ENCODE measurements around the gene CUL3.
"Not testable (repeated sequence)": the region's sequence is repeated elsewhere in the genome, so short reads cannot be mapped to it uniquely, and the experiment has no call there.

Gene CUL3

DNA sequence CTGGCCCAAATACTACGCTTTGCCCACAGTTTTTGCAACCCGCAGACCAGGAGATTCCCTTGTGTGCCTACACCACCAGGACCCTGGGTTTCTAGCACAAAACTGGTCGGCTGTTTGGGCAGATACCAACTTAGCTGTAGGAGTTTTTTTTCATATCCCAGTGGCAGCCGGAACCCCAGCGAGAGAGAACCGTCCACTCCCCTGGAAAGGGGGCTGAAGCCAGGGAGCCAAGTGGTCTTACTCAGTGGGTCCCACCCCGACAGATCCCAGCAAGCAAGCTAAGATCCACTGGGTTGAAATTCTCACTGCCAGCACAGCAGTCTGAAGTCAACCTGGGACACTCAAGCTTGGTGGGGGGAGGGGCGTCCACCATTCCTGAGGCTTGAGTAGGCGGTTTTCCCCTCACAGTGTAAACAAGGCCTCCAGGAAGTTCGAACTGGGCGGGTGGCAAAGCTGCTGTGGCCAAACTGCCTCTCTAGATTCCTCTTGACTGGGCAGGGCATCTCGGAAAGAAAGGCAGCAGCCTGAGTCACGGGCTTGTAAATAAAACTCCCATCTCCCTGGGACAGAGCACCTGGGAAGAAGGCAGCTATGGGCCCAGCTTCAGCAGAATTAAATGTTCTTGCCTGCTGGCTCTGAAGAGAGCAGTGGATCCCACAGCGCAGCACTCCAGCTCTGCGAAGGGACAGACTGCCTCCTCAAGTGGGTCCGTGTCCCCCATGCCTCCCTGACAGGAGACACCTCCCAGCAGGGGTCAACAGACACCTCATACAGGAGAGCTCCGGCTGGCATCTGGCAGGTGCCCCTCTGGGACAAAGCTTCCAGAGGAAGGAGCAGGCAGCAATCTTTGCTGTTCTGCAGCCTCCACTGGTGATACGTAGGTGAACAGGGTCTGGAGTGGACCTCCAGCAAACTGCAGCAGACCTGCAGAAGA lies 99.8 kb downstream of the CUL3 start:
- not testable (repeated sequence) for DNase-seq (ENCODE audit: low read depth in 2 of 2, low spot score in 1 of 2)

DNA sequence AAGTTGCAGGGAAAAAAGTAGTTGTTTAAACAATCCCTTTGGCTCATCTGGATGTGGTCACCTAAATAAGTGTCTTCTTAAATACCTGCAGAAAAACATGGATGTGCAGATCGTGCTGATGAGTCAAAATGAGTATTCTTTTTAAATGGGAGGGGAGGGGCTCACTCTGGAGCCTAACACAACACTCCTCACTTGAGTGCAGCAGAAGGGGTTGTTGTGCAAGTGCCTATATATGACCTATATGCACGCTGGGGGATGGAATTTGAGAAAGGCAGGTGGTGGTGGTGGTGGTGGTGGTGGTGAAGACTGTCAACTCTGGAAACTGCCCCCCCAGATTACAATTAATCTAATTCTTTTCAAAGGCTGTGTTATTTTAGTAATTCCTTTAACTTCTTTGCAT lies 105.3 kb downstream of the CUL3 start:
- no peak for DNase-seq (ENCODE audit: low read depth in 2 of 2, low spot score in 1 of 2)

DNA sequence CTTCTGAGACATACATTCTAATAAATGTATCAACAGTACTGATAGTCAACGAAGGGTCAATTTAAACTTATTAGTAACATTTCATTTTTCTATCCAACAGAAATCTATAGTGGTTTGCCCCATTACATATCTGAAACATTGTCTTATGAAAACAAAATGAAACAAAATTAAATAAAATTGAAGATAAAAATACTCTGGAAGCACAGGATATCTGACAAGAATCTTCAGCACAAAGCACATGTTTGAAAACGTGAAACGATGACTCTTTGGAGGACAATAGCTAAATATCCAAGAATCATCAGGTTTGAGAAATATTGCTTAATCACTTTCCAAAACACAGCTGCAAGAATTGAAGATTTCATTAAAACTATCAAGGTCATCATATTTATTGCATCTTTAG lies 112.3 kb downstream of the CUL3 start:
- DNase-seq (ENCODE audit: low read depth in 2 of 2, low spot score in 1 of 2) = no peak

DNA sequence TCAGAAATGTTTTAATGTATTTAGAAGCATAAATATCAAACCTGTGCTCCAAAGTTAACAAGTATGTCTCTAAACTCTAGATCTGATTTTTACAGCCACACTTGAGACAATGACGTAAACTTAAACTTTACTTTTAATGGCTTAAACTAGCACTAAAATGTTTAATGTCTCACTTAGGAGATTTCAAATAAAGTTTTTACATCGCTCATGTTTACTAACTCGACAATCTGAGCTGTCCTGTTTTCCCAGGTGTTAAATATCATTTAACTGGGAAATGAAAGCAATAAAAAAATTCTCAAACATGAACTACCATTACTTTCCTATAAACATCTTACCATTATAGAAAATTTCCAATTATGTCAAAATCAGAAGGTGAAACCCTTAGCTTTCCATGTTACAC lies 113.0 kb downstream of the CUL3 start:
- no peak for DNase-seq (ENCODE audit: low read depth in 2 of 2, low spot score in 1 of 2)

DNA sequence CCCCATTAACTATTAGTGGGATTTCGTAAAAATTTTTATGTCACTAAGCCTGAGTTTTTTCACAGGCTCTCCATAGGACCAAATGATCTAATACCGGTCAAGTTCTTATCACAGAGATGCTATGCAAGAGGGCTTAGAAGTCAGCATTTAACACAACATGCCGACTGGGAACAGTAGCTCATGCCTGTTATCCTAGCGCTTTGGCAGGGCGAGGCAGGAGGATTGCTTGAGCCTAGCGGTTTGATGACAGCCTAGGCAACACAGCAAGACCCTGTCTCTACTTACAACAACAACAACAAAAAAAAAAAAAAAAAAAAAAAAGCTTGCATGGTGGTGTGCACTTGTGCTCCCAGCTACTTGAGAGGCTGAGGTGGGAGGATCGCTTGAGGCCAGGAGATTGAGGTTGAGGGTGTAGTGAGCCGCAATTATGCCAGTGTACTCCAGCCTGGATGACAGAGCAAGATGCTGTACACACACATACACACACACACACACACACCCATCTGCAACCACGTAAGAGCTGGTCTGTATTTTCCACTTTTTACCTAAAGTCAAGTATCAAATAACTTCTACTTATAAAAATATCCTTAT lies 115.7 kb downstream of the CUL3 start:
- no peak for DNase-seq (ENCODE audit: low read depth in 2 of 2, low spot score in 1 of 2)

DNA sequence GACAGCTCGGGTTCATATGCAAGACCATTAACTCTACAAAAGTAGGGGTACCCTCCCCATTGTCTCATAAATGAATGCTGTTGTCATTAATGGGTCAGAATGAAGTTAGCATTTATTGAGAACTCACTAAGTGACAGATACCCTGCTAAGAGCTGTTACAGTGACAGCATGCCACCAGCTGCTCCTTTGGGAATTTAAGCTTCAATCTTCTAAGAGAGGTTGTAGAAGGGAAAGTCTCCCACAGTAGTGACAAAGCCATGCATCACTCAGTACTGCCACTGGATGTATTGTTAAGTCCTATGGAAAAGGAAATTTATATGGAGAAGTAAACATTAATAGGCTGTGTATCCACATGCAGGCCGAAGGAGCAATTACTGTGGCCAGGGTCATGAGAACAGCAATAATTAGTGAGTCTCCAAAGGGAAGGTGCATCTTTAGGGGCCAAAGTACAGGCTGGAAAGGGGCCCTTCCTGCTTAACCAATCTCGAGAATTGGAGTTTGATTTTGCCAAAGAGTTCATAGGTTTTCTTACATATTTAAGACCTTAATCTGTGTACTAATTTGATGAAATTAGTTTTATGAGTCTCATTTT lies 118.8 kb downstream of the CUL3 start:
- no peak for DNase-seq (ENCODE audit: low read depth in 2 of 2, low spot score in 1 of 2)

DNA sequence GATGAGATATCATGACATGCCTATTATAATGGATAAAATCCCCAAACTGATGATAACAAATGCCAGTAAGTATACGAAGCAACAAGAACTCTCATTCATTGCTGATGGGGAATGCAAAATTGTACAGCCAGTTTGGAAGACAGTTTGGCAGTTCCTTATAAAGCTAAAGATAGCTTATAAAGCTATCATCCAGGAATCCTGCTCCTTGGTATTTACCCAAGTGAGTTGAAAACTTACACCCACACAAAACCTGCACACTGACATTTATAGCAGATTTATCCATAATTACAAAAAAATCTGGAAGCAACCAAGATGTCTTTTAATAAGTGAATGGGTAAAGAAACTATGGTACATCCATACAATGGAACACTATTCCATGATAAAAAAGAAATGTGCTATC lies 123.8 kb downstream of the CUL3 start:
- DNase-seq (ENCODE audit: low read depth in 2 of 2, low spot score in 1 of 2) = no peak

DNA sequence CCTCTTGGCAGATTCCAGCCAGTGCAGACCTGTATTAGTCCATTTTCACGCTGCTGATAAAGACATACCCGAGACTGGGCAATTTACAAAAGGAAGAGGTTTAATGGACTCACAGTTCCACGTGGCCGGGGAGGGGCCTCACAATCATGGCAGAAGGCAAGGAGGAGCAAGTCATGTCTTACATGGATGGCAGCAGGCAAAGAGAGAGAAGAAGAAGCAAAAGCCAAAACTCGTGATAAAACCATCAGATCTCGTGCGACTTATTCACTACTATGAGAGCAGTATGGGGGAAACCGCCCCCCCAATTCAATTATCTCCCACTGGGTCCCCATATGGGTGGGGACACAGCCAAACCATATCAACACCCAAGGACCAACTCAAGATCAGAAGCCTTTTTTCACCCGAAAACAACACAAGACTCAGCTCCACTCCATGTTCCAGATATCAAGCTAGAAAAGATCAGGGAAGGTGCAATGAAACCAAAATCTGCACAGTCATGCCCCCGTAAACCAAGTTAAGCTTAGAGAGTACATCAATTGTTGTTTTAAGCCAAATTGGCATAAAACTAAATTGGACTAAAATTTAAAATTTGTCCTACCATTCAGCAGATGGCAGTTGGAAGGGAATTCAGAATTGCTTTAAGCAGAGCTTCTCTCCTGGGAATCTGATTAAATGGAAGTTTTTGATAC lies 127.6 kb downstream of the CUL3 start:
- no peak for DNase-seq (ENCODE audit: low read depth in 2 of 2, low spot score in 1 of 2)

DNA sequence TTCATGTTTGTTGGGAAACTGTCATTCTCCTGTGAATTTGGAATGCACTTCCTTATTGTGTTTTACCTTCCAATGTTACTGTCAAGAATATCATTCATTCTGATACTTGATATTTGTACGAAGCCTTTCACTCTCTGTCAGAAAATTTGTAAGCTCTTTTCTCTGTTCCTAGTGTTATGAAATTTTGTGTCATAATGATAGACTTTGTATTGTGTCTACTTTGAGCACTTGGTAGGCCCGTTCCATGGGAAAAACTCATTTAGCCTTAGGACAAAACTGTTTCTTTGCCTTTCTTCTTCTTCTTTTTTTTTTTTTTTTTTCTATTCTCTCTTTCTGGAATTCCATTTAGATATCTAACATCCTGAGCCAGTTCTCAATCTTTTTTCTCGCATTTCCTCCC lies 131.3 kb downstream of the CUL3 start:
- no peak for DNase-seq (ENCODE audit: low read depth in 2 of 2, low spot score in 1 of 2)

DNA sequence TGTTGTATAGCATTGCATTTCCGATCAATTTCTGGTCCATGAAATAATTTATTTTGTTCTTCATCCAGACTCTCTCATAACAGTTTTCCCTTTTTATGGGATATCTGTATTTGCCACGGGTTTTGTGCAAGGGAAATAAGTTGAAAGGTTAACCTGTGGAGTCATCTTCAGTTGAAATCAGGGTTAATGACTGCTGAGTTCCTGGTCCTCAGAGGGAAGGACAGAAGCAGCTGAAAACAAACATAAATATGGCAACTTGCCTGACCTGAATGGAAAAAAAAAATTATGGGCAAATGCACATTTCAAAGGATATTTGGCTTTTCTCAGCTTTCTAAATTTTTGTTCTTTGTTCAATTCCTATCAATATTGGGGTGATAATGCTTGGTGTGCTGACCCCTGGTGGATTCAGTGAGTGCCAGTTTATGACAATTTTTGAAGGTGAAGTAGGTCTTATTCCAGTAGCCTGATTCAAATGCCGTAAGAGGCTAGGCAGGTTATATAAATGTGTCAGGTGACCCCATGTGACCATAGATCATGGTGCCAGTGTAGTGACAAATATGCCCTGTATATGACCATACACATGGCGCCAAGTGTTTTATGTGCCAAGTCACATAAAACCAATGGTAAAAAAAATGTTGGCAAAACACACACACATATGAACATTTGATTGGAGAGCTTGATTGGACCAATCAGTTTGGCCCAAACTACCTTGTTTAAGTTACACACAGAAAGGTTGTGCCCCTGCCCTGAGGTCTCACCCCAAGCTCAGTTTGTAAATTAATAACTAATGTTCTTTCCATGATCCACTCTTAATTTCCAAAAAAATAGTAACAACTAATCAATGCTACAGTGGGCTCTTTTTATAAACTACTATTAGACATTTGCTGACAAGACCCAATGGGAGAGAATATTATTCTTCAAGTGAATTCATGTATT lies 135.7 kb downstream of the CUL3 start:
- no peak for DNase-seq (ENCODE audit: low read depth in 2 of 2, low spot score in 1 of 2)

DNA sequence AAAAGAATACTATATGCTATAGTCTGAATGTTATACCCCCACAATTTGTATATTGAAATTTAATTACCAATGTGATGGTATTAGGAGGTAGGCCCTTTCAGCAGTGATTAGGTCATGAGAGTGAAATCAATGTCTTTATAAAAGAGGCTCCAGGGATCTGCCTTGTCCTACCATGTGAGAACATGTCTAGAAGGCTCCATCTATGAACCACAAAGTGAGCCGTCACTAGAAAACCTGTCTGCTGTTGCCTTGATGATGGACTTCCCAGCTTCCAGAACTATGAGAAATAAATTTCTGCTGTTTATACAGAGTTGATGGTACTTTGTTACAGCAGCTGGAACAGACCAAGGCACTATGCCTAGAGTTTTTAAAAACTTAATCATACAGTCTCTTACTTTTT lies 136.9 kb downstream of the CUL3 start:
- no peak for DNase-seq (ENCODE audit: low read depth in 2 of 2, low spot score in 1 of 2)

DNA sequence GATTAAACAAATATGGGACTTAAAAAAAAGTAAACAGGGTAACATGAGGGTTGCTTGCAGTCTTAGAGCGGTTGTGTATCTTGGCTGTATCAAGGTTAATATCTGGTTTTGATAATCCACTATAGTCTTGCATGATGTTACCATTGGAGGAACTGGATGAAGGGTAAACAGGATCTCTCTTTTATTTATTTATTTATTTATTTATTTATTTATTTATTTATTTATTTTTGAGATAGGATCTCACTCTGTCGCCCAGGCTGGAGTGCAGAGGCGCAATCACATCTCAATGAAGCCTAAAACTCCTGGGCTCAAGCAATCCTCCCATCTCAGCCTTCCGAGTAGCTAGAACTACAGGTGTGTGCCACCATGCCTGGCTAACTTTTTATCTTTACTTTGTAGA lies 140.4 kb downstream of the CUL3 start:
- no peak for DNase-seq (ENCODE audit: low read depth in 2 of 2, low spot score in 1 of 2)

DNA sequence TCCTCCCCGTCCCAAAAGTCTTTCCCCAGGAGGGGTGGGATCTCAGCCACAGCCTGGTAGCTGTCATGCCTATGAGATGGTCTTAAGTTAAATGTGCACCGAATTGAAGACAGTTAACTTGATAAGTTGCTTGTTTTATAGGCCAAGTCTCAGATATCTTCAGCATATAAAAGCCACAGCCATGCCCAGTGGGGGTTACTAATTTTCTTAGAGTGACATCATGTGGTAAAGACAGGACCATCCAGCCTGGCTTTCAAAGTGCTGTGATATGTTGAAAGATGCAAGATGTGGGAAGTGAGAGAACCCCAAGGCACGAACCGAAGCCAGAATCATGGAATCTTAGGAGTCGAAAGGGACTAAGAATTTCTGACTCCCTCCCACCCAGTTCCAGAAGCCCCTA lies 141.1 kb downstream of the CUL3 start:
- DNase-seq (ENCODE audit: low read depth in 2 of 2, low spot score in 1 of 2) = no peak

DNA sequence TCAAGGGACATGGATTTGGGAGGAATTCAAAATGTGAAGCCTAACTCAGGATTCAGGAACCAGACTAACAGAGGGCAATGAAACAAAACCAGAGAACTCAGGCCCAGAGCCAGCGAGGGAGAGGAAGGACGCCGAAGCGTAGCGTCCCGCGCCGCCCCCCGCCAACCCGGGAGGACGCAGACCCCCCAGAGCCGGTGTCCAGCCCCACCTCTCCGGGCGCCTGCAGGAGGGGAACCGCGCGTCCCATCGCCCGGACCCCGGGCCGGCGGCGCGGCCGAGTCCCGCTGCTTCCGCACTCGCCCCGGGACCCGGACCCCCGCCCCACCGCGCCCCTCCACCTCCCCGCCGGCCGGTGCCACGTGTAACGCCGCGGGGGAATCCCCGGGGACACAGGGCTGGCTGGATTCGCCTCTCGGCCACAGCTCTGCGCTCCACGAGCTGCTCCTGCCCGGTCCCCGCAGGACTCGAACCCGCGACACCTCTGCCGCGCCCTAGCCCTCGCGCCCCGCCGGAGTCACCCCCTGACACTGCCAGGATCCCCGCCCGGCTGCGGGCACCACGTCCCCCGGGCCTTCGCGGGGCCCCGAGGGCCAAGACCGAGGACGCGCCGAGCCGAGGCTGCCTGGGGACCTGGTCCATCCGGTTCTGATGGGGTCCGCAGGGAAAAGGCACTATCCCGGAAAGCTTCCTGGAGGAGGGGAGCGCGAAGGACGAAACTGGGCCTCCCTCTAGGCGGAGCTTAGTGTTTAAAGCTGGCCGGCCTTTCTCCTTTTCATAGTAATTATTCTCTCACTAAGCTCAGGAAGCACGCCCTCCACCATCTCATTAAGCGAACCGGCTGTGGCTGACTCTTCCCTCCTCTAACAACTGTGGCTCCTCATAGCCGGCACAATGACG lies 142.8 kb downstream of the CUL3 start:
- DNase-seq (ENCODE audit: low read depth in 2 of 2, low spot score in 1 of 2) = no peak

DNA sequence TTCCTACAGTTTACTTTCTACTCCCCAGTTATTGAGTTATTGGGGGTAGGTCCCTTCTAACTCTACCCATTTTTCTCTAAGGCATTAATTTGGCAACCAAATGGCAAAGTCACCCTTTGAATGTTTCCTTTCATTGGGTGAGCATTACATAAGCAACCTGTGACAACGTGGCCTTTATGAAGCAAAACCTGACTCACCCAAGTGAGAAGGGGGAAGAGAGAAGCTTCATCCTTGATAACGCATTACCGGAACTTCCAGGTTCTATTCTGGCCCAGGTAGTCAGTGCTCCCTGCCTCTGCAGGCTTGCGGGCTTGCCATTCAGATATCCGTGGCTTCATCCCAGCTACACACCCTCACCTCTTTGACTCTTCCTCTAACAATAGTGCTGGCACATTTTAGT lies 144.2 kb downstream of the CUL3 start:
- DNase-seq (ENCODE audit: low read depth in 2 of 2, low spot score in 1 of 2) = no peak

DNA sequence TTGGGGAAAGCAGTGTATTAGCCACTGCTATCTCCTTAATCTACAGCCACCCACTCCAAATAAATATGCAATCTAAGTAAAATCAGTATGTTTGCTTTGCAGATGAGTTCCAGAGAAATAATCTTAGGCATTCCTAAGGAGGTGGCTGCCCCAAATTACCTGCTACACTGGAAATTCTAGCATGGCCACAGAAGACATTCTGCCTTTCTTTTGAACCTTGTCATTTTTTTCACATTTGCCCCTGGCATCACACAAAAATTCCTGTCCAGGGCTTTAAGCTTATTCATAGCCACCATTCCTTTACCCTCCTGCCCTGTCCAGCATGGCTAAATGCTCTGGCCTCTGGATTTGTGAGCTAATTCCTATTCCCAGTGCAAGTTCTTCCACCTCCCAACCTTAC lies 146.4 kb downstream of the CUL3 start:
- no peak for DNase-seq (ENCODE audit: low read depth in 2 of 2, low spot score in 1 of 2)

DNA sequence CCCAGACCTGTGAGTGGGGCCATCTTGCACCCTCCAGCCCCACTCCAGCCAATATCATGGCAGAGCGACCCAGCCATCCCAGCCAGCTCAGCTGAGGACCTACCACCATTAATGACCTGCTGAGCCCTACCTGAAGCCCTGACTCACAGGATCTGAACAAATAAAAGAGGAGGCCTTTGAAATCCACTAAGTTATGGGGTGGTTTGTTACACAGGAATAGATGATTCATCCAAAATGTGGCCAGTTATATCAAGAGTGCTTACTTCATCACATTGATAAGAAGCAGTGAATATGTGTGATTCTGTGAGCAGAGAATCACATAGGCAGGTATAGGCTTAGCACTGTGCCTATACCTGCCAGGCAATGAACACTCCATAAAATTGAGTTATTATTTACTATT lies 148.5 kb downstream of the CUL3 start:
- DNase-seq (ENCODE audit: low read depth in 2 of 2, low spot score in 1 of 2) = no peak

DNA sequence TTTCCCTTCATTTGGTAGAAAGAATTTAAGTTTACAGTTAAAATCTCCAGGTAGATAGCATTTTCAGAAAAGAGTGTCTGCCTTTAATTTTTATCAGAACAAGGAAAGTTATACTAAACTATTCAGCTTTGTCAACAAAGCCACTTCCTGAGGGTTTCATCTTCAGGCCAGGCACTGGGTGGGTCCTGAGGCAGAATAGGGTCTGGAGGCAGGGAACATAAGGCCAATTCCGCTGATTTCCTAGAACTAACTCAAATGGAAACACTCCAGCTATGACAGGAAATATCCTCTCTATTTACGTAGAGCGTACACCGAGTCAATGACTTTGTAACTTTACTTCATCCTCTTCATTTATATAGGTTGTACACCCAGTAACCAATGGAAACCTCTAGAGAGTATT lies 150.5 kb downstream of the CUL3 start:
- no peak for DNase-seq (ENCODE audit: low read depth in 2 of 2, low spot score in 1 of 2)

DNA sequence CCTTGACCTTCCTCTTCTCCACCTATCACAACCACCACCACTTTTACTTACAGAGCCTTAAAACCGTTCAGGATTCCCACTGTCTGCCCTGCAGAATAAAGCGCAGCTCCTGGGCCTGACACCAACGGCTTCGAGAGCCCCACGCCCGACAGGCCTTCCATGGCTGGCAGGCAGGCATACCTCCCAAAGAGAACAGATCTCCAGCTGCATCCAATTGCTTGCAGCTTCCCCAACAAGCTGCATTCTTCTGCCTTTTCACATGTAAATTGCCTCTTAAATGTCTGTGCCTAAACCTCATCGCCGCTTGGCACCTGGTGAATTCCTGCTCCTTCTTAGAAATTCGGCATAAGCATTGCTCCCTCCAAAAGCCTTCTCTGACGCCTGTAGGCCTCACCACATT lies 151.7 kb downstream of the CUL3 start:
- no peak for DNase-seq (ENCODE audit: low read depth in 2 of 2, low spot score in 1 of 2)
